Endothelial cell (in vitro differentiated cells): ENCODE measurements around the gene RAB30. TPM values are rescaled to one million over a fixed set of nuclear protein-coding genes. Genes with fewer than 3 reads are reported as not detected.
"Not testable (repeated sequence)": the region's sequence is repeated elsewhere in the genome, so short reads cannot be mapped to it uniquely, and the experiment has no call there.

ENCODE experiments used
- DNase-seq: peaks from one replicate; pipeline ENCODE4 v3.0.0; 2021; ENCODE audit warnings: low spot score
- H3K27ac Mint-ChIP-seq: one replicate; pipeline ENCODE4 v1.8.0; 2021; ENCODE audit warnings: mixed read lengths, inconsistent platforms; ENCODE audit not compliant: unreplicated experiment
- H3K27me3 Mint-ChIP-seq: one replicate; pipeline ENCODE4 v1.8.0; 2021; ENCODE audit warnings: mild to moderate bottlenecking, moderate library complexity, mixed read lengths, inconsistent platforms; ENCODE audit not compliant: unreplicated experiment
- H3K36me3 Mint-ChIP-seq: one replicate; pipeline ENCODE4 v1.8.0; 2021; ENCODE audit warnings: mild to moderate bottlenecking, low read depth, mixed read lengths, inconsistent platforms; ENCODE audit not compliant: unreplicated experiment
- H3K4me1 Mint-ChIP-seq: one replicate; pipeline ENCODE4 v1.8.0; 2021; ENCODE audit warnings: mild to moderate bottlenecking, mixed read lengths, inconsistent platforms; ENCODE audit not compliant: unreplicated experiment
- H3K4me3 Mint-ChIP-seq: one replicate; pipeline ENCODE4 v1.8.0; 2021; ENCODE audit warnings: mild to moderate bottlenecking, mixed read lengths, inconsistent platforms; ENCODE audit not compliant: unreplicated experiment
- H3K9me3 Mint-ChIP-seq: one replicate; pipeline ENCODE4 v1.8.0; 2021; ENCODE audit warnings: mixed read lengths, inconsistent platforms; ENCODE audit not compliant: unreplicated experiment
- total RNA-seq: library from RNA; stranded (reverse); fragmentation: NEBNext Ultra II Directional; extraction: Animal tissue kit (Norgen Biotek cat#: 25700); gene quantifications from one replicate; pipeline ENCODE4 v1.2.1, GENCODE V29; 2021; ENCODE audit not compliant: unreplicated experiment
- TF ChIP-seq, protein P1 (sequence below): fragments of 200-600 bp; sonication (generic); IDR thresholded peaks from one replicate; pipeline ENCODE4 v1.5.0; 2021; ENCODE audit warnings: antibody characterized with exemption; ENCODE audit not compliant: unreplicated experiment

Gene RAB30
- total RNA-seq, 1 donor from 2014 or later, result 18.6 TPM

DNA sequence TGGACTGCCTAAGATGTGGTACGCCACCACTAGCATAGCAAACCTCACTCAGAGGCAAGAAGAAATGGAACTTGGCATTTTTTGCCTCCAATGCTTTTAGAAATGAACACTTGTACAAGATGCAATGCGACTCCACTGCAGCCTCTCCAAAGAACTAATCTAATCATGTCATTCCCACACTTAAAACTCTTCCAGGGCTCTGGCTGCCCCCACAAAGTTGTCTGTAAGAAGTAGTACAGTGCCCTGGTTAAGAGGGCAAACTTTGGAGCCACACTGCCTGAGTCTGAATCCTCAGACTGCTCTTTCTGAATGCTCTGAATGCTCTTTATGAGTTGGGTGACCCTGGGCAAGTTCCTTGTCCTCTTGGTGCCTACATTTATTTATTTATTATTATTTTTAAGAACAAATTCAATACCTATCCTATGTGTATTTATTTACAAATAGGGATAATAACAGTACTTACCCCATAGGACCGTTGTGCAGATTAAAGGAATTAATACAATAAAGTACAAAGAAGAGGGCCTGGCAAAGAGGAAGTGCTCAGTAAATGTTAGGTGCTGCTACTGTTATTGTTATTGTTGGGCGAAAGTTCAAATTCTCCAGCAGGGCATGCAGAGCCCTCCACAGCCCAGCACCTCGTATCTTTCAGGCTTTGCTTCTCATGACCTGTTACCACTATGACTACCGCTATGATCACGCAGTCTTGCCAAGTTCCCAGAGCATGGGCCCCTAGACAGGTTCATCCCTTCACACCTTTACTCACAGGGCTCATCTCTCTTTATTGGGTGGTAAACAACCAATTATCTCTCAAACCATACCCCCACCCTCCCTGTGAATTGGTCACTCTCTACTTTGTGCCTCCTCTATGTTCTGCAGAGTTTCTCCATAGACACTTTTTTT, 59.3 kb downstream of the RAB30 start:
- Mint-ChIP-seq H3K4me1 (peaks cover 28% of the 10 kb centered on the region), H3K27ac (peak overlapping the region; percentile 39)

DNA sequence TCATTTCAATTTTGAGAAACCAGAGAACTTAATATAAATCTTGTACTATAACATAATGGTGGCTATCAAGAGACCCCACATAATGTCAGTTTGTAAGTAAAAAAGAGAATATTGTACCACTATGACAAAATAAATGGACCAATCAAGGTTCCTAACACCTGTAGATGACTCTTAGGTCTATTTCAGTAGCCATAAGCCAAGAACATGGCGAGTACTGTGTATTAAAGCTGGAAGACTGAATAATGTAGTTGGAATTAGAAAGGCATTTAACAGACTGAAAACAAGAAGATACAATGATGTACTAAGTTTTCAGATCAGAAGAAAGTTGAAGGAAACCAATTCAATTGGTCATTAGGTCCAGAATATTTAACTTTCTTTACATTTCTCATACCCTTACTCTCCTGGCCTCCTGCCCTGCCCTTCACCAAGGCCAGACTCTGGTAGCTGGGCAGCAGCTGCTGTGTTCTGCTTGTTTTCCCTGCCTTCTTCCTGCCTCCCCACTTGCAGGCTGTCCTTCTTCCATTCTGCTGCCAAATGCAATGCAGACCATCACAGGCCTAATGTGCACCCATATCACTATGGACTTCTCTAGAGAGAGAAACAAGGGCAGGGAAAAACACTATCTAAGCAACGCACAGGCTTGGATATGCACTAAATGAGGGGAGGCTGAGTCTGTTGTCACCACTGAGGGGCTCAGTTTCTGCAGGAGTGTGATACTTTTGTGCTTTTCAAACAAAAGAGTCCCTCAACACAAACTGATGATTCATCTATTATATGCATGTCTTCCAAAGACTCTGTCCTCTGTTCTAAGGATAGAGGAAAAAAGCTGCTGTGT, 60.1 kb downstream of the RAB30 start:
- no peaks in the 10 kb centered on the region for H3K36me3 Mint-ChIP-seq
- no peak for DNase-seq
- TF ChIP-seq, protein P1, sequence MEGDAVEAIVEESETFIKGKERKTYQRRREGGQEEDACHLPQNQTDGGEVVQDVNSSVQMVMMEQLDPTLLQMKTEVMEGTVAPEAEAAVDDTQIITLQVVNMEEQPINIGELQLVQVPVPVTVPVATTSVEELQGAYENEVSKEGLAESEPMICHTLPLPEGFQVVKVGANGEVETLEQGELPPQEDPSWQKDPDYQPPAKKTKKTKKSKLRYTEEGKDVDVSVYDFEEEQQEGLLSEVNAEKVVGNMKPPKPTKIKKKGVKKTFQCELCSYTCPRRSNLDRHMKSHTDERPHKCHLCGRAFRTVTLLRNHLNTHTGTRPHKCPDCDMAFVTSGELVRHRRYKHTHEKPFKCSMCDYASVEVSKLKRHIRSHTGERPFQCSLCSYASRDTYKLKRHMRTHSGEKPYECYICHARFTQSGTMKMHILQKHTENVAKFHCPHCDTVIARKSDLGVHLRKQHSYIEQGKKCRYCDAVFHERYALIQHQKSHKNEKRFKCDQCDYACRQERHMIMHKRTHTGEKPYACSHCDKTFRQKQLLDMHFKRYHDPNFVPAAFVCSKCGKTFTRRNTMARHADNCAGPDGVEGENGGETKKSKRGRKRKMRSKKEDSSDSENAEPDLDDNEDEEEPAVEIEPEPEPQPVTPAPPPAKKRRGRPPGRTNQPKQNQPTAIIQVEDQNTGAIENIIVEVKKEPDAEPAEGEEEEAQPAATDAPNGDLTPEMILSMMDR, result no peak
- H3K27ac Mint-ChIP-seq, result peak overlapping the region; percentile 44
- H3K27me3 Mint-ChIP-seq, result peaks cover 5% of the 10 kb centered on the region
- no peak overlapping the region for H3K4me3 Mint-ChIP-seq
- H3K9me3 Mint-ChIP-seq, result no peaks in the 10 kb centered on the region
- H3K4me1 Mint-ChIP-seq, result peaks cover 35% of the 10 kb centered on the region

More for the DNA sequence above, 59.3 kb downstream of the RAB30 start:
- no peak overlapping the region for H3K4me3 Mint-ChIP-seq
- peaks cover 6% of the 10 kb centered on the region for H3K27me3 Mint-ChIP-seq
- TF ChIP-seq, protein P1, result no peak
- no peaks in the 10 kb centered on the region for H3K9me3 Mint-ChIP-seq
- H3K36me3 Mint-ChIP-seq, result no peaks in the 10 kb centered on the region
- DNase-seq, result no peak

DNA sequence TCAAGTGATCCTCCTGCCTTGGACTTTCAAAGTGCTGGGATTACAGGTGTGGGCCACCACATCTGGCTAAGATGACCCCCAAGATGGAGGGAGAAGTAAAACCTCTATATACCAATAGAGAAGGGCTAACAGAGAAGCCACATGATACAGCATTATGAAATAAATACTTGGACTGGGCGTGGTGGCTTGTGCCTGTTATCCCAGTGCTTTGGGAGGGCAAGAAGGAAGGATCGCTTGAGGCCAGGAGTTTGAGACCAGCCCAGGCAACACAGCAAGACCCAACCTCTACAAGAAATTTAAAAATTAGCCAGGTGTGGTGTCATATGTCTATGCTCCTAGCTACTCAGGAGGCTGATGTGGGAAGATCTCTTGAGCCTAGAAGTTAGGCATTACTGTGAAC, 61.7 kb downstream of the RAB30 start:
- Mint-ChIP-seq H3K4me3 (no peak overlapping the region), H3K4me1 (peaks cover 36% of the 10 kb centered on the region), H3K27ac (no peak overlapping the region), H3K9me3 (no peaks in the 10 kb centered on the region), H3K27me3 (peaks cover under 1% of the 10 kb centered on the region), H3K36me3 (no peaks in the 10 kb centered on the region)
- DNase-seq, result no peak
- TF ChIP-seq, protein P1, result no peak

DNA sequence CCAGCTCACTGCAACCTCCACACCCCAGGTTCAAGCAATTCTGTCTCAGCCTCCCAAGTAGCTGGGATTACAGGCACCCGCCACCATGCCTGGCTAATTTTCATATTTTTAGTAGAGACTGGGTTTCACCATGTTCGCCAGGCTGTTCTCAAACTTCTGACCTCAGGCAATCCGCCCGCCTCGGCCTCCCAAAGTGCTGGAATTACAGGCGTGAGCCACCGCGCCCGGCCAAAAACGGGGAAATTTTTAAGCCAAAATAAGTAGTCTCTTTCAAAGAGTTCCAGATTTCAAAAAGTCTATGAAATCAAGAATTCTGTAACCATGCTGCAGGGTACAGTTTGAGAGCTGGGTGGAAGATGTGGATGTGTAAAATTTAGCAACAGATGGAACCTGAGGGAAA, 62.6 kb downstream of the RAB30 start:
- not testable (repeated sequence) for H3K36me3 Mint-ChIP-seq, H3K27me3 Mint-ChIP-seq, DNase-seq, H3K9me3 Mint-ChIP-seq, H3K27ac Mint-ChIP-seq, H3K4me3 Mint-ChIP-seq
- H3K4me1 Mint-ChIP-seq, result peaks cover 36% of the 10 kb centered on the region

DNA sequence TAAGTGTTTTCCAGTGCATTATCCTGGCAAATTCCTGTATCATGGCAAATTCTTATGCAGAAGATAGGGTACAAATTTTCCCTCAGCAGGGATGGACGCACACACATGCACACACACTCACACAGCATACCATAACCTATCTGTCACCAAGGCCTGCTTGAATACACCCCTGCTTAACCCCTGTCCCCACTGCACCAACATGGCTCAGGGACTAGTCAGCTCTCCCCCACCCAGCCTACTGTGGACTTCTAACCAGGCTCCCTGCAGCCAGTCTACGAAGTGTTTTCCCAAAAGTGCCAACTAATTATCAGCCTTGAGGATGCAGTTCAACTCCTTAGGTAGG, 63.1 kb downstream of the RAB30 start:
- no peak for DNase-seq
- H3K4me1 Mint-ChIP-seq, result peaks cover 36% of the 10 kb centered on the region
- H3K36me3 Mint-ChIP-seq, result no peaks in the 10 kb centered on the region
- no peaks in the 10 kb centered on the region for H3K27me3 Mint-ChIP-seq
- H3K4me3 Mint-ChIP-seq, result peak overlapping the region; percentile 23
- H3K27ac Mint-ChIP-seq, result peak overlapping the region; percentile 76
- TF ChIP-seq, protein P1, result no peak
- no peaks in the 10 kb centered on the region for H3K9me3 Mint-ChIP-seq
